HepG2 (cell line): ENCODE measurements around the gene PSD4. TPM values are rescaled to one million over a fixed set of nuclear protein-coding genes. Genes with fewer than 3 reads are reported as not detected.

Source experiments
- BRCA1 ChIP-seq: sonication (generic); formaldehyde crosslinking; IDR thresholded peaks from 2 replicates; pipeline ENCODE4 v1.4.0; 2020; ENCODE audit warnings: missing genetic modification reagents
- CBX1 ChIP-seq: IDR thresholded peaks from one replicate; pipeline ENCODE4 v1.6.1; 2016; ENCODE audit warnings: antibody characterized with exemption, low read depth
- HNF4G ChIP-seq, 2 experiments: sonication (generic) in 1 of 2; formaldehyde crosslinking in 1 of 2; IDR thresholded peaks; 2 replicates each; pipeline versions ENCODE4 v1.4.0 to v1.6.1; 2011 to 2020; ENCODE audit warnings: borderline replicate concordance in 2 of 2, low read depth in 2 of 2, mild to moderate bottlenecking in 2 of 2, low read length in 1 of 2, missing genetic modification reagents in 1 of 2, moderate library complexity in 1 of 2
- LRRFIP1 ChIP-seq: sonication (generic); formaldehyde crosslinking; conservative IDR thresholded peaks from 2 replicates; pipeline ENCODE4 v1.4.0; 2020; ENCODE audit warnings: missing genetic modification reagents
- MEF2D ChIP-seq: sonication (generic); formaldehyde crosslinking; IDR thresholded peaks from 2 replicates; pipeline ENCODE4 v1.5.1; 2020; ENCODE audit warnings: mild to moderate bottlenecking, missing genetic modification reagents
- SP1 ChIP-seq, 2 experiments: fragments of 450-650 bp in 1 of 2; sonication (generic) in 1 of 2; formaldehyde crosslinking in 1 of 2; IDR thresholded peaks; 2 replicates each; pipeline versions ENCODE4 v1.4.0 to v1.6.1; 2016 to 2020; ENCODE audit warnings: missing genetic modification reagents in 1 of 2
- SRSF4 ChIP-seq: fragments of 200-400 bp; formaldehyde crosslinking; IDR thresholded peaks from one replicate; pipeline ENCODE4 v1.6.1; 2018; ENCODE audit warnings: mild to moderate bottlenecking, low read depth, low read length, moderate library complexity; ENCODE audit not compliant: poor library complexity, severe bottlenecking
- STAG1 ChIP-seq: sonication (generic); formaldehyde crosslinking; IDR thresholded peaks from 2 replicates; pipeline ENCODE4 v1.4.0; 2020; ENCODE audit warnings: missing genetic modification reagents
- ZBTB2 ChIP-seq: sonication (generic); formaldehyde crosslinking; IDR thresholded peaks from 2 replicates; pipeline ENCODE4 v1.8.0; 2022; ENCODE audit warnings: low read depth, missing genetic modification reagents
- ZFP82 ChIP-seq: sonication (generic); formaldehyde crosslinking; IDR thresholded peaks from 2 replicates; pipeline ENCODE4 v1.5.1; 2020; ENCODE audit warnings: mild to moderate bottlenecking, missing genetic modification reagents, borderline replicate concordance
- ZIK1 ChIP-seq: sonication (generic); formaldehyde crosslinking; IDR thresholded peaks from 2 replicates; pipeline ENCODE4 v1.5.0; 2020; ENCODE audit warnings: mild to moderate bottlenecking, low read depth, missing genetic modification reagents, borderline replicate concordance
- ZNF253 ChIP-seq: sonication (generic); formaldehyde crosslinking; IDR thresholded peaks from 2 replicates; pipeline ENCODE4 v1.8.0; 2022; ENCODE audit warnings: mild to moderate bottlenecking, missing genetic modification reagents, borderline replicate concordance
- ZNF605 ChIP-seq: sonication (generic); formaldehyde crosslinking; IDR thresholded peaks from 2 replicates; pipeline ENCODE4 v1.8.0; 2022; ENCODE audit warnings: mild to moderate bottlenecking, missing genetic modification reagents
- ZNF615 ChIP-seq: sonication (generic); formaldehyde crosslinking; IDR thresholded peaks from 2 replicates; pipeline ENCODE4 v1.5.0; 2020; ENCODE audit warnings: mild to moderate bottlenecking, missing genetic modification reagents, borderline replicate concordance
- polyA plus RNA-seq, 8 experiments: library from polyadenylated mRNA; depleted of rRNA in 3 of 8; stranded (reverse) in 7 of 8; unstranded in 1 of 8; fragments of >200 nt; fragmentation: Illumina TruSeq in 4 of 8; extraction: Trizol in 4 of 8; gene quantifications; 2 replicates each; pipeline versions ENCODE4 v1.2.1 to v1.2.3, GENCODE V29; 2011 to 2016; ENCODE audit warnings: low read depth in 4 of 8, missing spikeins in 1 of 8, mixed read lengths in 1 of 8; ENCODE audit not compliant: insufficient read depth in 1 of 8
- total RNA-seq, 5 experiments: library from RNA; depleted of rRNA; stranded (reverse); fragments of >200 nt; fragmentation: Illumina TruSeq; extraction: Trizol; gene quantifications; 2 replicates each; pipeline ENCODE4 v1.2.3, GENCODE V29; 2016; ENCODE audit warnings: low read depth in 1 of 5
- TF ChIP-seq, protein P1 (sequence below): sonication (generic); formaldehyde crosslinking; IDR thresholded peaks from 2 replicates; pipeline ENCODE4 v1.5.0; 2020; ENCODE audit warnings: missing genetic modification reagents
- TF ChIP-seq, protein P2 (sequence below): sonication (generic); formaldehyde crosslinking; IDR thresholded peaks from 2 replicates; pipeline ENCODE4 v1.8.1; 2023; ENCODE audit warnings: mild to moderate bottlenecking, missing genetic modification reagents, borderline replicate concordance
- TF ChIP-seq, protein P3 (sequence below): fragments of 450-650 bp; IDR thresholded peaks from 2 replicates; pipeline ENCODE4 v1.6.1; 2017; ENCODE audit warnings: mild to moderate bottlenecking

Gene PSD4
- total and polyA plus RNA-seq, 2 of the 13 experiments (the other 11 are each of a cell fraction or from before 2014, with no cell fraction given), result 5.8 to 9.4 TPM

DNA sequence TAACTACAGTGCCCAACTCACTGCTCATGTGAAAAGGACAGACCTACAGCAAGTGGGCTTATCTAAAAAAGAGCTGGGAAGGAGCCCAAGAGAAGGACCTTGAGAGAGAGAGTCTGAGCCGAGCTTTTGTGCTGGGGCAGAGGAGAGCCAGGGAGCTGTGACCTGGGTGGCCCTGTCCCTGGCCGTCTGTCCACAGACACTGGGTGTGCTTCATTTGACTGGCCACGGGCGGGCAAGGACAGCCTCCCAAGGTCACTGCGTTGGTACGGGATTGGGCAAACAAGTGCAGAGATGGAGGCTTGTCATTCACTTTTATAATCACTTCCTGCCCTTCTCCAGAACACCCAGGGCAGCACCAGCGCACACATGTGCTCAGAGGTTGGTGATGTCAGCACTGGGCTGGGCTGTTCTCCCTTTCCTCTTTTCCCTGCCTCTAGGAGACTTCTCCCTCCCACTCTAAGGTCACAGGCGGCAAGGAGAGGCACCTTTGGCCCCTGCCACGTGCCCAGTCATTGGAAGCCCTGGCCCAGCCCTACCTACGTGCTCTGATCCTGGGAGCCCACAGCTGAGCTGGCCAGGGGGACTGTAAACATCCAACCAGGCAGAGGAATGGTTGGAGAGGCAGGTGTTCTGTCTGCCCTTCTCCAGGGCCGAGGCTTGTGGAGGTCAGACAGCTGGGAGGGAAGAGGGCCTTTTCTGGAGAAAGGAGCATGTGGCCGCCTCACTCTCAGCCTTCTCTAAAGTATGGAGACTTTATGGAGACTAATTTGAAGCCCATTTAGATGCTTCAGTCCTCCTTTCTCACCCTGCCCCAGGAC, 6.4 kb upstream of the PSD4 start (continued):
- no peak for TF ChIP-seq ZNF615 (CRISPR knock-in tag)
- TF ChIP-seq LRRFIP1, result 0 out of 2 replicates have a peak, but pooled peaks have one; percentile 55
- peak; percentile 86 for TF ChIP-seq HNF4G (IDR thresholded peaks at IDR 0.05; ENCODE audit: borderline replicate concordance, low read depth, low read length)
- TF ChIP-seq HNF4G (CRISPR knock-in tag; IDR thresholded peaks at IDR 0.05; ENCODE audit: borderline replicate concordance, low read depth), result peak; percentile 98
- no peak for TF ChIP-seq SRSF4
- TF ChIP-seq, protein P1, sequence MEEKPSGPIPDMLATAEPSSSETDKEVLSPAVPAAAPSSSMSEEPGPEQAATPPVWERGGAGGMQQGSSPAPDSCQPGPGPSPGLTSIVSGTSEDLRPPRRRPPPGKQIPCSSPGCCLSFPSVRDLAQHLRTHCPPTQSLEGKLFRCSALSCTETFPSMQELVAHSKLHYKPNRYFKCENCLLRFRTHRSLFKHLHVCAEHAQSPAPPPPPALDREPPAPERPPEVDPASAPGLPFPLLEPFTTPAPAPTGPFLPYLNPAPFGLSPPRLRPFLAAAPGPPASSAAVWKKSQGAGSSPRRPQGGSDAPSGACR, result peak; percentile 98
- TF ChIP-seq, protein P2, sequence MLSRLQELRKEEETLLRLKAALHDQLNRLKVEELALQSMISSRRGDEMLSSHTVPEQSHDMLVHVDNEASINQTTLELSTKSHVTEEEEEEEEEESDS (CRISPR knock-in tag), result peak; percentile 90
- peak; percentile 98 for TF ChIP-seq ZNF605 (CRISPR knock-in tag)
- TF ChIP-seq ZFP82 (CRISPR knock-in tag), result peak; percentile 87; the same call in 1 of the 2 replicates
- TF ChIP-seq SP1 (IDR thresholded peaks at IDR 0.05), result no peak
- no peak for TF ChIP-seq SP1 (CRISPR knock-in tag; IDR thresholded peaks at IDR 0.05)
- peak; percentile 25; the same call in 1 of the 2 replicates for TF ChIP-seq STAG1
- TF ChIP-seq MEF2D (CRISPR knock-in tag), result peak; percentile 98
- TF ChIP-seq, protein P3, sequence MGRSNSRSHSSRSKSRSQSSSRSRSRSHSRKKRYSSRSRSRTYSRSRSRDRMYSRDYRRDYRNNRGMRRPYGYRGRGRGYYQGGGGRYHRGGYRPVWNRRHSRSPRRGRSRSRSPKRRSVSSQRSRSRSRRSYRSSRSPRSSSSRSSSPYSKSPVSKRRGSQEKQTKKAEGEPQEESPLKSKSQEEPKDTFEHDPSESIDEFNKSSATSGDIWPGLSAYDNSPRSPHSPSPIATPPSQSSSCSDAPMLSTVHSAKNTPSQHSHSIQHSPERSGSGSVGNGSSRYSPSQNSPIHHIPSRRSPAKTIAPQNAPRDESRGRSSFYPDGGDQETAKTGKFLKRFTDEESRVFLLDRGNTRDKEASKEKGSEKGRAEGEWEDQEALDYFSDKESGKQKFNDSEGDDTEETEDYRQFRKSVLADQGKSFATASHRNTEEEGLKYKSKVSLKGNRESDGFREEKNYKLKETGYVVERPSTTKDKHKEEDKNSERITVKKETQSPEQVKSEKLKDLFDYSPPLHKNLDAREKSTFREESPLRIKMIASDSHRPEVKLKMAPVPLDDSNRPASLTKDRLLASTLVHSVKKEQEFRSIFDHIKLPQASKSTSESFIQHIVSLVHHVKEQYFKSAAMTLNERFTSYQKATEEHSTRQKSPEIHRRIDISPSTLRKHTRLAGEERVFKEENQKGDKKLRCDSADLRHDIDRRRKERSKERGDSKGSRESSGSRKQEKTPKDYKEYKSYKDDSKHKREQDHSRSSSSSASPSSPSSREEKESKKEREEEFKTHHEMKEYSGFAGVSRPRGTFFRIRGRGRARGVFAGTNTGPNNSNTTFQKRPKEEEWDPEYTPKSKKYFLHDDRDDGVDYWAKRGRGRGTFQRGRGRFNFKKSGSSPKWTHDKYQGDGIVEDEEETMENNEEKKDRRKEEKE, result no peak
- peak; percentile 97 for TF ChIP-seq ZIK1
- peak; percentile 86; the same call in 1 of the 2 replicates for TF ChIP-seq BRCA1 (CRISPR knock-in tag)
- TF ChIP-seq ZNF253 (CRISPR knock-in tag), result no peak
- TF ChIP-seq ZBTB2 (CRISPR knock-in tag), result no peak; the same call in 1 of the 2 replicates
- peak; percentile 69 for TF ChIP-seq CBX1
